Transverse colon (tissue), 4 donors: ENCODE measurements around the gene TMPRSS9.

ENCODE experiments used
- CTCF ChIP-seq, 5 experiments: fragments of 200-600 bp in 3 of 5; fragments of 450-650 bp in 2 of 5; sonication (generic) in 3 of 5; IDR thresholded peaks; 1 replicate in 2 of 5; 2 replicates in 3 of 5; pipeline ENCODE4 v1.5.1; 2016 to 2017; ENCODE audit warnings: antibody characterized with exemption in 5 of 5, inconsistent platforms in 3 of 5, mild to moderate bottlenecking in 2 of 5, moderate library complexity in 1 of 5
- EP300 ChIP-seq: sonication (generic); formaldehyde crosslinking; IDR thresholded peaks from one replicate; pipeline ENCODE4 v1.6.1; 2017; ENCODE audit warnings: antibody characterized with exemption, low read depth
- POLR2A ChIP-seq: fragments of 450-650 bp; IDR thresholded peaks from one replicate; pipeline ENCODE4 v1.6.1; 2016; ENCODE audit warnings: antibody characterized with exemption, mild to moderate bottlenecking, moderate library complexity
- POLR2AphosphoS5 ChIP-seq, 3 donors: sonication (generic); formaldehyde crosslinking; IDR thresholded peaks; one replicate each; pipeline ENCODE4 v1.6.1; 2016; ENCODE audit warnings: antibody characterized with exemption in 3 of 3

GRCh38 chr19:2326699-2327360 lies 33.2 kb upstream of the TMPRSS9 start:
- TF ChIP-seq POLR2A = no peak
- no peak for TF ChIP-seq CTCF (IDR thresholded peaks at IDR 0.05)
- TF ChIP-seq EP300 = no peak
- TF ChIP-seq POLR2AphosphoS5 (IDR thresholded peaks at IDR 0.05) = no peak
